ENCODE data around the gene SCN11A. TPM values are rescaled to one million over a fixed set of nuclear protein-coding genes. Genes with fewer than 3 reads are reported as not detected.

SCN11A gene
- total RNA-seq, 1 donor from 2014 or later: not detected

DNA sequence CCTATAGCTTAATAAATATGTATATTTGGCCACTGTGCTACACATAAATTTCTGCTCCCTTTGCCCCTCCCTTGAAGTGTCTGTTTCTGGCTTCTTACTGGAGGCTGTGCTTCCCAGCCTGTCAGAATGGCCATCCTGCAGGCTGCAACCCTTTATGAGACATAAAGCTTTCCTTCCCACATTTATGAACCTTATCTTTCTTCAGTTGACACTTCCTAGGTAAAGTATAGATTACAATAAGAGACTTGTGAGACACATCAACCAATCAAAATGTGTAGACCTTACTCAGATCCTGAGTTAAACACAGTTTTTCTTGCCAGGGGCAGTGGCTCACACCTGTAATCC lies 29.5 kb downstream of the SCN11A start:
- TF ChIP-seq, protein P1, sequence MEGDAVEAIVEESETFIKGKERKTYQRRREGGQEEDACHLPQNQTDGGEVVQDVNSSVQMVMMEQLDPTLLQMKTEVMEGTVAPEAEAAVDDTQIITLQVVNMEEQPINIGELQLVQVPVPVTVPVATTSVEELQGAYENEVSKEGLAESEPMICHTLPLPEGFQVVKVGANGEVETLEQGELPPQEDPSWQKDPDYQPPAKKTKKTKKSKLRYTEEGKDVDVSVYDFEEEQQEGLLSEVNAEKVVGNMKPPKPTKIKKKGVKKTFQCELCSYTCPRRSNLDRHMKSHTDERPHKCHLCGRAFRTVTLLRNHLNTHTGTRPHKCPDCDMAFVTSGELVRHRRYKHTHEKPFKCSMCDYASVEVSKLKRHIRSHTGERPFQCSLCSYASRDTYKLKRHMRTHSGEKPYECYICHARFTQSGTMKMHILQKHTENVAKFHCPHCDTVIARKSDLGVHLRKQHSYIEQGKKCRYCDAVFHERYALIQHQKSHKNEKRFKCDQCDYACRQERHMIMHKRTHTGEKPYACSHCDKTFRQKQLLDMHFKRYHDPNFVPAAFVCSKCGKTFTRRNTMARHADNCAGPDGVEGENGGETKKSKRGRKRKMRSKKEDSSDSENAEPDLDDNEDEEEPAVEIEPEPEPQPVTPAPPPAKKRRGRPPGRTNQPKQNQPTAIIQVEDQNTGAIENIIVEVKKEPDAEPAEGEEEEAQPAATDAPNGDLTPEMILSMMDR (conservative IDR thresholded peaks at IDR 0.05; ENCODE audit: low read depth, low read length): no peak
- H3K4me3 ChIP-seq (ENCODE audit: low read depth, low read length): no peak overlapping the region
- no peak for DNase-seq (ENCODE audit: low read depth)

- DNase-seq (ENCODE audit: low read depth): no peak
- TF ChIP-seq, protein P1 (conservative IDR thresholded peaks at IDR 0.05; ENCODE audit: low read depth, low read length): no peak
- H3K4me3 ChIP-seq (ENCODE audit: low read depth, low read length): no peak overlapping the region
Observed at GRCh38 chr3:39021465-39022285, 30.1 kb downstream of the SCN11A start.

GRCh38 chr3:39021029-39021428 lies 30.7 kb downstream of the SCN11A start:
- TF ChIP-seq, protein P1 (conservative IDR thresholded peaks at IDR 0.05; ENCODE audit: low read depth, low read length): no peak
- H3K4me3 ChIP-seq (ENCODE audit: low read depth, low read length): no peak overlapping the region
- no peak for DNase-seq (ENCODE audit: low read depth)

DNA sequence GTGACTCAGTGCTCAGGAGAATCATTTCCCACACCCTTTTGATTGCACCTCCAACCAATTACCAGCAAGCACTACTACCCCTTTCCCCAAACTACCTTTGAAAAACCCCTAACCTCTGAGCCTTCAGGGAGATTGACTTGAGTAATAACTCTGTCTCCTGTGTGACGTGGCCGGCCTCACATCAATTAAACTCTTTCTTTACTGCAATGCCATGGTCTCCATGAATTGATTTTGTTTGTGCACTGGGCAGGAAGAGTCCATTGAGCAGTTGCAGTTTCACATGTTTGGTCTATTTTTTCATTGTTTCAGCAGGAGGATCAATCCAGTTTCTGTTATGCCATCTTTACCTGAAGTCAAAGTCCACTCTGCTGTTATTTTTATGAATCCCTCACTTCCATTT lies 32.4 kb downstream of the SCN11A start:
- TF ChIP-seq, protein P1 (conservative IDR thresholded peaks at IDR 0.05; ENCODE audit: low read depth, low read length): no peak
- no peak for DNase-seq (ENCODE audit: low read depth)
- H3K4me3 ChIP-seq (ENCODE audit: low read depth, low read length): no peak overlapping the region

DNA sequence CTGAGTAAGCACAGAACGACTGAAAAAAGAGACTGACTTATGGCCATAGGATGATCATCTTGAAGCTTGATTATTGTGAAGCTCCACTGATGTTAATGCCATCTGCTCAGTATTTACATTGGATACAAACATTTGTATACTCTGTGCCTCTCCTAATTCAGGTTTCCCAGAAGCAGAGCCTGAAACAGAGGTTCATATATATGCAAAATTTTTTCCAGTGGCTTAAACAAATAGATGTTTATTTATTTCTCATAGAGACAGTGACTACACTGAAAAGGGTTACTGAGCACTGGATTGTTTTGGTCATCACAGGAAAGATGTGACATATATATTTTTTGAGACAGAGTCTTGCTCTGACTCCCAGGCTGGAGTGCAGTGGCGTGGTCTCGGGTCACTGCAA lies 36.3 kb downstream of the SCN11A start:
- TF ChIP-seq, protein P1 (conservative IDR thresholded peaks at IDR 0.05; ENCODE audit: low read depth, low read length): no peak
- no peak for DNase-seq (ENCODE audit: low read depth)
- H3K4me3 ChIP-seq (ENCODE audit: low read depth, low read length): no peak overlapping the region

GRCh38 chr3:39013921-39014509 lies 37.7 kb downstream of the SCN11A start:
- TF ChIP-seq, protein P1 (conservative IDR thresholded peaks at IDR 0.05; ENCODE audit: low read depth, low read length): no peak
- DNase-seq (ENCODE audit: low read depth): no peak
- H3K4me3 ChIP-seq (ENCODE audit: low read depth, low read length): no peak overlapping the region

DNA sequence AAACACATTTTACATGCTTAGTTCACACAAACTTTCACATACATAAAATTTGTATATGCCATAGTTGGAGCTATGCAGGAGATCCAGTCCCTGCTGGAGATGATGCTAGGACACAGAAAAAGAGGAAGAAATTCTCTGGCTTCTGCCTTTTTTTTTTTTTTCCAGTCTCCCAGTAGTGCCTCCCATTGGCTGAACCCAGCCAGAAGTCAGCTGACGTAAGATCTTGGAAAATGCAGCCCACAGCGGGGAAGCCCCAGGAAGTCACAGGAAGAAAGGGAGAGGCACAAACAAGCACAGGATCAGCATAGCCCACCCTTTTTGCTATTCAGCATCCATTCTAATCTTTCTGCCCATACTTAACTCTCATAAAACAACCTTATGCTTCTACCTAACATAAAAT lies 38.5 kb downstream of the SCN11A start:
- TF ChIP-seq, protein P1 (conservative IDR thresholded peaks at IDR 0.05; ENCODE audit: low read depth, low read length): no peak
- no peak for DNase-seq (ENCODE audit: low read depth)
- H3K4me3 ChIP-seq (ENCODE audit: low read depth, low read length): no peak overlapping the region
